Endodermal cell (in vitro differentiated cells): Measurements from ENCODE around the gene TP73. TPM values are rescaled to one million over a fixed set of nuclear protein-coding genes. Genes with fewer than 3 reads are reported as not detected.

Experiments
- DNase-seq: peaks from one replicate; pipeline ENCODE4 v3.0.0-alpha.2; 2017
- H3K27ac ChIP-seq: 2 replicates; pipeline ENCODE4 v1.5.1; 2013; ENCODE audit warnings: mild to moderate bottlenecking, low read depth, low read length, moderate library complexity
- H3K27me3 ChIP-seq: 2 replicates; pipeline ENCODE4 v1.6.1; 2013; ENCODE audit warnings: mild to moderate bottlenecking, low read length, moderate library complexity; ENCODE audit not compliant: insufficient read depth, control insufficient read depth, poor library complexity, severe bottlenecking
- H3K36me3 ChIP-seq: 2 replicates; pipeline ENCODE4 v1.7.0; 2013; ENCODE audit warnings: mild to moderate bottlenecking, low read length, moderate library complexity; ENCODE audit not compliant: control insufficient read depth, insufficient read depth
- H3K4me1 ChIP-seq: one replicate; pipeline ENCODE4 v1.7.0; 2013; ENCODE audit warnings: low read length; ENCODE audit not compliant: control insufficient read depth, insufficient read depth
- H3K4me3 ChIP-seq: 2 replicates; pipeline ENCODE4 v1.5.1; 2013; ENCODE audit warnings: mild to moderate bottlenecking, low read length, moderate library complexity
- H3K9ac ChIP-seq: 2 replicates; pipeline ENCODE4 v1.6.1; 2013; ENCODE audit warnings: mild to moderate bottlenecking, low read length, moderate library complexity; ENCODE audit not compliant: poor library complexity, severe bottlenecking; ENCODE audit errors: extremely low read depth
- H3K9me3 ChIP-seq: 2 replicates; pipeline ENCODE4 v1.6.1; 2013; ENCODE audit warnings: mild to moderate bottlenecking, low read length, moderate library complexity; ENCODE audit not compliant: control insufficient read depth
- H3K27ac Mint-ChIP-seq: 2 replicates; pipeline ENCODE4 v1.8.0; 2020; ENCODE audit warnings: mixed read lengths
- H3K27me3 Mint-ChIP-seq: 2 replicates; pipeline ENCODE4 v1.8.0; 2021; ENCODE audit warnings: mild to moderate bottlenecking, mixed read lengths; ENCODE audit not compliant: insufficient read depth
- H3K36me3 Mint-ChIP-seq: 2 replicates; pipeline ENCODE4 v1.8.0; 2020; ENCODE audit warnings: low read depth, mixed read lengths
- H3K4me1 Mint-ChIP-seq: 2 replicates; pipeline ENCODE4 v1.8.0; 2020; ENCODE audit warnings: mixed read lengths
- H3K4me3 Mint-ChIP-seq: 2 replicates; pipeline ENCODE4 v1.8.0; 2020; ENCODE audit warnings: mild to moderate bottlenecking, moderate library complexity, mixed read lengths
- H3K9me3 Mint-ChIP-seq: 2 replicates; pipeline ENCODE4 v1.8.0; 2020; ENCODE audit warnings: mild to moderate bottlenecking, mixed read lengths
- CTCF ChIP-seq: fragments of 200-600 bp; sonication (generic); conservative IDR thresholded peaks from 2 replicates; pipeline ENCODE4 v1.5.0; 2021; ENCODE audit warnings: antibody characterized with exemption, mild to moderate bottlenecking
- WGBS, 2 experiments: methylation state at CpG; one replicate each; pipeline versions ENCODE4 v1.1.5 to v1.1.7; 2013; ENCODE audit warnings: missing lambda C conversion rate in 2 of 2, mixed read lengths in 1 of 2; ENCODE audit not compliant: insufficient coverage in 1 of 2, insufficient read length in 1 of 2; 5-methylcytosine and 5-hydroxymethylcytosine counted together
- total RNA-seq, 2 donors: library from RNA; stranded (reverse); fragmentation: NEBNext Ultra II Directional in 1 of 2; extraction: Animal tissue kit (Norgen Biotek cat#: 25700) in 1 of 2; gene quantifications; 2 replicates in 1 of 2; 3 replicates in 1 of 2; pipeline ENCODE4 v1.2.1, GENCODE V29; 2021

TP73 gene
- total RNA-seq, 2 donors from 2014 or later = 3.4 to 3.5 TPM

GRCh38 chr1:3717041-3717714, 64.9 kb downstream of the TP73 start:
- Histone ChIP-seq H3K9ac (no peak overlapping the region), H3K36me3 (no peaks in the 10 kb centered on the region), H3K27me3 (no peaks in the 10 kb centered on the region), H3K9me3 (no peaks in the 10 kb centered on the region), H3K4me3 (no peak overlapping the region), H3K4me1 (no peaks in the 10 kb centered on the region), H3K27ac (no peak overlapping the region)
- no peaks in the 10 kb centered on the region for H3K9me3 Mint-ChIP-seq
- no peaks in the 10 kb centered on the region for H3K36me3 Mint-ChIP-seq
- H3K27ac Mint-ChIP-seq = no peak overlapping the region
- H3K4me1 Mint-ChIP-seq = no peaks in the 10 kb centered on the region
- DNase-seq = no peak
- H3K4me3 Mint-ChIP-seq = no peak overlapping the region
- H3K27me3 Mint-ChIP-seq = peaks cover 4% of the 10 kb centered on the region
- WGBS, 2 experiments = 74 to 77% methylated on average over 14 to 33 of the region's 33 CpGs
- no peak for TF ChIP-seq CTCF

GRCh38 chr1:3717715-3718601, 65.6 kb downstream of the TP73 start:
- TF ChIP-seq CTCF = no peak

GRCh38 chr1:3718764-3719163, 66.4 kb downstream of the TP73 start:
- TF ChIP-seq CTCF = no peak
- Histone ChIP-seq H3K4me3 (no peak overlapping the region), H3K9ac (no peak overlapping the region), H3K36me3 (no peaks in the 10 kb centered on the region), H3K27me3 (no peaks in the 10 kb centered on the region), H3K9me3 (no peaks in the 10 kb centered on the region), H3K4me1 (no peaks in the 10 kb centered on the region), H3K27ac (no peak overlapping the region)
- no peak overlapping the region for H3K27ac Mint-ChIP-seq
- no peak for DNase-seq
- H3K4me1 Mint-ChIP-seq = no peaks in the 10 kb centered on the region
- H3K36me3 Mint-ChIP-seq = no peaks in the 10 kb centered on the region
- no peak overlapping the region for H3K4me3 Mint-ChIP-seq
- no peaks in the 10 kb centered on the region for H3K9me3 Mint-ChIP-seq
- 73 to 83% methylated on average over 6 to 14 of the region's 14 CpGs for WGBS, 2 experiments
- H3K27me3 Mint-ChIP-seq = peaks cover 4% of the 10 kb centered on the region

More at GRCh38 chr1:3717715-3718601, 65.6 kb downstream of the TP73 start:
- 30 to 37% methylated on average over 9 to 40 of the region's 40 CpGs for WGBS, 2 experiments
- Histone ChIP-seq H3K4me1 (no peaks in the 10 kb centered on the region), H3K4me3 (no peak overlapping the region), H3K9ac (no peak overlapping the region), H3K36me3 (no peaks in the 10 kb centered on the region), H3K27ac (no peak overlapping the region), H3K9me3 (no peaks in the 10 kb centered on the region), H3K27me3 (no peaks in the 10 kb centered on the region)
- Mint-ChIP-seq H3K27ac (no peak overlapping the region), H3K36me3 (no peaks in the 10 kb centered on the region), H3K27me3 (peaks cover 4% of the 10 kb centered on the region), H3K9me3 (no peaks in the 10 kb centered on the region), H3K4me1 (no peaks in the 10 kb centered on the region), H3K4me3 (no peak overlapping the region)
- DNase-seq = peak; percentile 92
